ENCODE data around the gene CA12. TPM values are rescaled to one million over a fixed set of nuclear protein-coding genes. Genes with fewer than 3 reads are reported as not detected.
A peak's percentile ranks its signal among the peaks of the same experiment; 100 is the strongest.

The CA12 gene
- polyA plus RNA-seq, 1 experiment = 61.4 TPM

- no peak for TF ChIP-seq CTCF (IDR thresholded peaks at IDR 0.05; ENCODE audit: low read depth, low read length)
- CTCF ChIA-PET = no interaction called here
- H3K4me3 ChIP-seq (ENCODE audit: low read depth, low read length) = no peak overlapping the region
- DNase-seq (ENCODE audit: low read depth, low spot score) = no peak
- peaks cover 3% of the 10 kb centered on the region; the same call in 1 of the 2 replicates for H3K9me3 ChIP-seq (ENCODE audit: control insufficient read depth, insufficient read depth, low read length)
- H3K27me3 ChIP-seq (ENCODE audit: control insufficient read depth, insufficient read depth, low read length) = no peaks in the 10 kb centered on the region
- POLR2A ChIA-PET = no interaction called here
- no peak overlapping the region for H3K27ac ChIP-seq (ENCODE audit: low read depth, low read length)
These were observed 4.4 kb upstream of the CA12 start for GRCh38 chr15:63385911-63386531.

GRCh38 chr15:63384906-63385305 lies 3.3 kb upstream of the CA12 start:
- DNase-seq (ENCODE audit: low read depth, low spot score) = no peak
- Histone ChIP-seq H3K4me3 (ENCODE audit: low read depth, low read length) (no peak overlapping the region), H3K27me3 (ENCODE audit: control insufficient read depth, insufficient read depth, low read length) (no peaks in the 10 kb centered on the region), H3K27ac (ENCODE audit: low read depth, low read length) (no peak overlapping the region), H3K9me3 (ENCODE audit: control insufficient read depth, insufficient read depth, low read length) (peaks cover 3% of the 10 kb centered on the region; the same call in 1 of the 2 replicates)
- ChIA-PET POLR2A (no interaction called here), CTCF (no interaction called here)
- no peak for TF ChIP-seq CTCF (IDR thresholded peaks at IDR 0.05; ENCODE audit: low read depth, low read length)

- DNase-seq (ENCODE audit: low read depth, low spot score) = no peak
- Histone ChIP-seq H3K9me3 (ENCODE audit: control insufficient read depth, insufficient read depth, low read length) (peaks cover 3% of the 10 kb centered on the region; the same call in 1 of the 2 replicates), H3K27ac (ENCODE audit: low read depth, low read length) (no peak overlapping the region), H3K27me3 (ENCODE audit: control insufficient read depth, insufficient read depth, low read length) (no peaks in the 10 kb centered on the region), H3K4me3 (ENCODE audit: low read depth, low read length) (no peak overlapping the region)
- TF ChIP-seq CTCF (IDR thresholded peaks at IDR 0.05; ENCODE audit: low read depth, low read length) = no peak
- POLR2A ChIA-PET = no interaction called here
- CTCF ChIA-PET = no interaction called here
These were observed 1.5 kb upstream of the CA12 start for GRCh38 chr15:63382966-63383710.

GRCh38 chr15:63380808-63381282 lies 801 bp downstream of the CA12 start:
- H3K4me3 ChIP-seq (ENCODE audit: low read depth, low read length) = peak overlapping the region; percentile 73
- no peak for DNase-seq (ENCODE audit: low read depth, low spot score)
- H3K9me3 ChIP-seq (ENCODE audit: control insufficient read depth, insufficient read depth, low read length) = peaks cover 3% of the 10 kb centered on the region; the same call in 1 of the 2 replicates
- TF ChIP-seq CTCF (IDR thresholded peaks at IDR 0.05; ENCODE audit: low read depth, low read length) = no peak
- no peaks in the 10 kb centered on the region for H3K27me3 ChIP-seq (ENCODE audit: control insufficient read depth, insufficient read depth, low read length)
- CTCF ChIA-PET = interaction anchor here (1.3 kb wide), 1 partner anchor 9 kb away, joined by 3 read pairs; no protein-coding TSS in a partner anchor
- POLR2A ChIA-PET = no interaction called here
- no peak overlapping the region for H3K27ac ChIP-seq (ENCODE audit: low read depth, low read length)
